Neuronal stem cell (in vitro differentiated cells): ENCODE measurements around the gene HOXD3.

Experiments used
- DNase-seq: peaks from one replicate; pipeline ENCODE4 v3.0.0-alpha.2; 2013; ENCODE audit warnings: low spot score
- H2AFZ ChIP-seq: one replicate; pipeline ENCODE4 v1.6.1; 2013; ENCODE audit warnings: mild to moderate bottlenecking, low read length, inconsistent platforms
- H2AK5ac ChIP-seq: 2 replicates; pipeline ENCODE4 v1.6.1; 2013; ENCODE audit warnings: low read depth, mild to moderate bottlenecking, inconsistent platforms, low read length, moderate library complexity, mixed read lengths
- H2BK120ac ChIP-seq: 2 replicates; pipeline ENCODE4 v1.6.1; 2013; ENCODE audit warnings: low read depth, mild to moderate bottlenecking, inconsistent platforms, low read length, moderate library complexity, mixed read lengths
- H2BK12ac ChIP-seq: one replicate; pipeline ENCODE4 v1.6.1; 2013; ENCODE audit warnings: low read length, inconsistent platforms
- H2BK15ac ChIP-seq: 2 replicates; pipeline ENCODE4 v1.6.1; 2013; ENCODE audit warnings: mild to moderate bottlenecking, low read length, inconsistent platforms, mixed read lengths
- H2BK5ac ChIP-seq: one replicate; pipeline ENCODE4 v1.6.1; 2013; ENCODE audit warnings: inconsistent platforms, mild to moderate bottlenecking, low read length, moderate library complexity
- H3K14ac ChIP-seq: one replicate; pipeline ENCODE4 v1.6.1; 2013; ENCODE audit warnings: low read length, inconsistent platforms
- H3K18ac ChIP-seq: 2 replicates; pipeline ENCODE4 v1.6.1; 2013; ENCODE audit warnings: low read length, inconsistent platforms
- H3K23ac ChIP-seq: 2 replicates; pipeline ENCODE4 v1.6.1; 2013; ENCODE audit warnings: low read depth, mild to moderate bottlenecking, mixed read lengths, low read length, inconsistent platforms; ENCODE audit not compliant: poor library complexity
- H3K27ac ChIP-seq: replicated peaks from 3 replicates; pipeline ENCODE4 v1.5.1; 2013; ENCODE audit warnings: low read length, inconsistent platforms
- H3K27me3 ChIP-seq, 3 experiments: 2 replicates each; pipeline ENCODE4 v1.6.1; 2013; ENCODE audit warnings: low read length in 3 of 3, mild to moderate bottlenecking in 2 of 3, inconsistent platforms in 1 of 3, low read depth in 1 of 3, mixed read lengths in 1 of 3, moderate library complexity in 1 of 3; ENCODE audit not compliant: control insufficient read depth in 3 of 3, insufficient read depth in 3 of 3
- H3K36me3 ChIP-seq, 2 donors: replicated peaks in 1 of 2; 2 replicates each; pipeline ENCODE4 v1.6.1; 2013; ENCODE audit warnings: low read length in 2 of 2; ENCODE audit not compliant: control insufficient read depth in 2 of 2, insufficient read depth in 2 of 2
- H3K4ac ChIP-seq: 2 replicates; pipeline ENCODE4 v1.6.1; 2013; ENCODE audit warnings: inconsistent platforms, mild to moderate bottlenecking, low read length, moderate library complexity
- H3K4me1 ChIP-seq, 2 donors: 1 replicate in 1 of 2; 2 replicates in 1 of 2; pipeline ENCODE4 v1.6.1; 2013; ENCODE audit warnings: low read length in 2 of 2, low read depth in 1 of 2; ENCODE audit not compliant: control insufficient read depth in 2 of 2, insufficient read depth in 1 of 2
- H3K4me2 ChIP-seq: one replicate; pipeline ENCODE4 v1.6.1; 2013; ENCODE audit warnings: mild to moderate bottlenecking, low read length, inconsistent platforms; ENCODE audit not compliant: insufficient read depth, poor library complexity, severe bottlenecking
- H3K4me3 ChIP-seq, 2 donors: 2 replicates each; pipeline ENCODE4 v1.5.1; 2013; ENCODE audit warnings: low read length in 2 of 2, mild to moderate bottlenecking in 2 of 2, inconsistent platforms in 1 of 2, moderate library complexity in 1 of 2
- H3K79me1 ChIP-seq: one replicate; pipeline ENCODE4 v1.6.1; 2013; ENCODE audit warnings: low read depth, mild to moderate bottlenecking, inconsistent platforms, low read length, moderate library complexity
- H3K9ac ChIP-seq: one replicate; pipeline ENCODE4 v1.6.1; 2013; ENCODE audit warnings: mild to moderate bottlenecking, low read depth, low read length, inconsistent platforms; ENCODE audit not compliant: poor library complexity
- H3K9me3 ChIP-seq, 2 donors: replicated peaks in 1 of 2; 2 replicates each; pipeline versions ENCODE3 to v1.6.1; 2013; ENCODE audit warnings: low read length in 2 of 2, mild to moderate bottlenecking in 2 of 2, inconsistent platforms in 1 of 2, low read depth in 1 of 2, mixed read lengths in 1 of 2, moderate library complexity in 1 of 2; ENCODE audit not compliant: control insufficient read depth in 2 of 2, insufficient read depth in 1 of 2
- H4K8ac ChIP-seq: one replicate; pipeline ENCODE4 v1.6.1; 2013; ENCODE audit warnings: low read depth, mild to moderate bottlenecking, inconsistent platforms, low read length, moderate library complexity
- H4K91ac ChIP-seq: one replicate; pipeline ENCODE4 v1.6.1; 2013; ENCODE audit warnings: low read length, low read depth, mild to moderate bottlenecking, inconsistent platforms; ENCODE audit not compliant: poor library complexity
- WGBS, 2 donors: extraction: QIAGEN DNeasy Blood & Tissue Kit; methylation state at CpG; one replicate each; pipeline ENCODE4 v1.1.7; 2013; ENCODE audit warnings: missing lambda C conversion rate in 2 of 2, mixed read lengths in 1 of 2; ENCODE audit not compliant: insufficient read length in 2 of 2, insufficient replicate concordance in 1 of 2; ENCODE audit errors: extremely low coverage in 2 of 2; 5-methylcytosine and 5-hydroxymethylcytosine counted together

HOXD3 gene

DNA sequence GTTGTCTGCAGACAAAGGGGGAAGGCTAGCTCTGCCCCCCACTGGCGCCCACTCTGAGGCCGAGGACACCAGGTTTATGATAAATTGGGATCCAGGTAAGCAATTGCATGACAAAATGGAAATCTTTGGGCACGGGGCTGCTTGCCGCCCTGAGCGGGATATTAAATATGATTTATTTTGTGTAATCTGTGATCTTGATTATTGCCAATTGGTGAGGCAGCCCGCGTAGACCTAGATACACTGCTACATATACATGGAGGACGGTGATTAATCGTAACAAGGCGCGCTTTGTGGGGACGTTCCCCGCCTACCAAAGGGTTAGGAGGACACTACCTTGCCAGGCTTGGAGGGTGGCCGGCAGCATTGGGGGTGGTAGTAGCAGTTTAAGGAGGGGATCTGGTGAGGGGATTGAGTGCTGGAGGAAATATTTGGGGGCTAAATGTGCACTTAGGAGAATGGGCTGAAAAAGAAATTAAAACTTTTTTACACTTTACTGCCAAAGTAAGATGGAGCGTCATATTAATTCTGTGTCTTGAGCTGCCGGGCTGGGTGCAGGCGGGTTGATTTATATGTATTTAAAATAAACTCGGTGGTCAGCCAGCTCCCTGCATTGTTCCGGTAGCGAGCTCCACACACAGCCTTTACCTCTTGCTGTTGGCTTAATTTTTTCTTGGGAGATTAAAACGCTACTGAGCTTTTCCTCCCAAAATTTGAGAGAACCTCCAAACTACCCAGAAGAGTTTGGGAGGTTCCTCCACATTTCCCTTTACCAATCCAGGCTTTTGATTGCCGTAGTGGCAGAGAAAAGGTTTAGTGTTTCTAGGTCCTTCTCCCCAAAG lies 4.1 kb downstream of the HOXD3 start:
- Histone ChIP-seq H3K9ac (no peak overlapping the region), H3K4me2 (no peak overlapping the region), H3K23ac (no peak overlapping the region), H3K27me3 (peaks cover 80 to 100% (median 100%) of the 10 kb centered on the region in 3 experiments), H3K14ac (no peak overlapping the region), H3K27ac (no peak overlapping the region), H2AK5ac (no peak overlapping the region), H3K4ac (no peak overlapping the region), H2AFZ (no peak overlapping the region), H3K9me3 (peaks cover 13 to 18% of the 10 kb centered on the region in 2 donors), H2BK120ac (no peak overlapping the region), H3K36me3 (no peaks in the 10 kb centered on the region), H3K18ac (no peak overlapping the region), H3K4me3 (no peak overlapping the region), H4K8ac (no peak overlapping the region), H3K79me1 (no peaks in the 10 kb centered on the region), H2BK15ac (no peak overlapping the region), H2BK5ac (no peak overlapping the region), H4K91ac (no peak overlapping the region), H2BK12ac (no peak overlapping the region), H3K4me1 (peaks cover 0 to 16% of the 10 kb centered on the region in 2 donors)
- WGBS, 2 donors = no CpG with 5 or more reads among the region's 22 CpGs
- no peak for DNase-seq

- peak overlapping the region; percentile 52 for H3K23ac ChIP-seq
- no peak overlapping the region for H2BK12ac ChIP-seq
- no peak overlapping the region for H3K4ac ChIP-seq
- WGBS, 2 donors = no CpG with 5 or more reads among the region's 22 CpGs
- H3K9me3 ChIP-seq = peaks cover 13 to 16% of the 10 kb centered on the region in 2 donors
- H3K27me3 ChIP-seq = peaks cover 72 to 100% (median 98%) of the 10 kb centered on the region in 3 experiments
- no peaks in the 10 kb centered on the region for H3K79me1 ChIP-seq
- no peak overlapping the region for H3K27ac ChIP-seq
- no peaks in the 10 kb centered on the region for H3K36me3 ChIP-seq
- H3K4me1 ChIP-seq = peaks cover 0 to 16% of the 10 kb centered on the region in 2 donors
- H4K8ac ChIP-seq = no peak overlapping the region
- no peak overlapping the region for H2AK5ac ChIP-seq
- H2BK120ac ChIP-seq = no peak overlapping the region
- no peak overlapping the region for H2BK15ac ChIP-seq
- H3K14ac ChIP-seq = no peak overlapping the region
- no peak overlapping the region for H3K9ac ChIP-seq
- H3K4me3 ChIP-seq = no peak overlapping the region
- no peak overlapping the region for H2AFZ ChIP-seq
- no peak for DNase-seq
- H4K91ac ChIP-seq = no peak overlapping the region
- no peak overlapping the region for H3K4me2 ChIP-seq
- no peak overlapping the region for H3K18ac ChIP-seq
- no peak overlapping the region for H2BK5ac ChIP-seq
Observed at GRCh38 chr2:176161825-176162626, 4.9 kb downstream of the HOXD3 start.

DNA sequence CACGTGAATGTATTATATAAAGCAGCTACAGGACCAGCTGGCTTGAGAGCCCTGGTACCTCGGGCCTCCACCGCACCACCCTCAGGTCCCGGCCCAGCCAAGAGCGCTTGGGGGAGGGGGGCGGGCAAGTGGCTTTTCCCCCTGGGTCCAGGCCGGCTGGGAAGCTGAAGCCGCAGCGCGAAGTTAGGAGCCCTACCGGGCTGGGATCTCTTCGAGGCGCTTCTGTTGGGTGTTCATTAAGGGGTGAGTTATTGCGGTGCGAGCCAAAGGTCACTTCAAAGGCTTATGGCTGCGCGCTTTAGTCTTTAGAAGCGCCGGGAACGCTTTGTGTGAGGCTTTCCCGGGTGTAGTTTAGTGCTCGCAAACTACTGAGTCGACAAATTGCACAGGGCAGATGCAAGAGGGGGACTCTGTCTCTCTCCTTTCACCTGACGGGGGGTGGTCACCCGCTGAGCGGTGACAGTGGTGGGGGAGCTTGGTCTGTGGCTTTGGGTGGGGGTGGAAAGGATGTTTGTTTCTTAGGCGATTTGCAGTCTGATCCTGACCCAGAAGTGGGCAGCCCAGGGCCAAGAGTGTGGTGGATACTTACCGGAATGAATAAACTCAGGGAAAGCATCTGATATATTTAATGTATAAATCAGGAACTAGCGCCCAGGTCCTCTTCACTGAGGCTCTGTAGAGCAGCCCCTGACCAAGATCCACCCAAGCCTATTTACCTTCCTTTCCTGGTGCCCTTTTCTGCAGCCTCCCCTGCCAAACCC lies 6.0 kb downstream of the HOXD3 start:
- Histone ChIP-seq H2BK12ac (no peak overlapping the region), H3K9ac (no peak overlapping the region), H3K9me3 (peaks cover 13 to 18% of the 10 kb centered on the region in 2 donors), H3K23ac (no peak overlapping the region), H2BK120ac (no peak overlapping the region), H4K91ac (no peak overlapping the region), H2BK15ac (no peak overlapping the region), H3K14ac (no peak overlapping the region), H3K36me3 (no peaks in the 10 kb centered on the region), H3K27ac (no peak overlapping the region), H3K79me1 (no peaks in the 10 kb centered on the region), H3K4ac (no peak overlapping the region), H2AK5ac (no peak overlapping the region), H3K27me3 (peaks cover 62 to 100% (median 95%) of the 10 kb centered on the region in 3 experiments), H2BK5ac (no peak overlapping the region), H4K8ac (no peak overlapping the region), H3K4me1 (peaks cover 0 to 11% of the 10 kb centered on the region in 2 donors), H2AFZ (no peak overlapping the region), H3K4me2 (no peak overlapping the region), H3K18ac (no peak overlapping the region), H3K4me3 (no peak overlapping the region)
- DNase-seq = no peak
- WGBS, 2 donors = no CpG with 5 or more reads among the region's 29 CpGs
